GM03348 (cell line): ENCODE results near the gene SHROOM3.
"Not testable (repeated sequence)": the region's sequence is repeated elsewhere in the genome, so short reads cannot be mapped to it uniquely, and the experiment has no call there.

Experiments used
- DNase-seq: peaks from one replicate; pipeline ENCODE4 v3.0.0; 2012; ENCODE audit warnings: low spot score

The SHROOM3 gene

GRCh38 chr4:76697129-76697803 lies 262.2 kb downstream of the SHROOM3 start:
- no peak for DNase-seq

DNA sequence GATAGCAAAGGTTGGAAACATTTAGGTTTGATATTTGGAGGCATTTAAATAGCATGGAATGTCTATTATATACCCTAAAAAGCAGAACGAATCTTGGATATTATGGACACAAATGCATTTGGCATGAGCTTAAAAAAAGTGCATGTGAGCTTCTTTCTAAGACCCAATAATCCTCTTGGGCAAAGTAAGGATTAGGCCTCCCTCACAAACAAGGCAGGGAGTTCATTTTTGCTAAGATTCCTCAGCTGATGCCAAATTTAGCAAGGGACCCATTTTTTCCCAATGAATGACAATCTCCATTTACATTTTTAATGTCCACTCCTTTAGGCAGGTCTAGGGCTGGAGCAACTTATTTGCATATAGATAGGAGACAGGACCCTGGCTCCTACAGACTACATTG lies 263.1 kb downstream of the SHROOM3 start:
- no peak for DNase-seq

DNA sequence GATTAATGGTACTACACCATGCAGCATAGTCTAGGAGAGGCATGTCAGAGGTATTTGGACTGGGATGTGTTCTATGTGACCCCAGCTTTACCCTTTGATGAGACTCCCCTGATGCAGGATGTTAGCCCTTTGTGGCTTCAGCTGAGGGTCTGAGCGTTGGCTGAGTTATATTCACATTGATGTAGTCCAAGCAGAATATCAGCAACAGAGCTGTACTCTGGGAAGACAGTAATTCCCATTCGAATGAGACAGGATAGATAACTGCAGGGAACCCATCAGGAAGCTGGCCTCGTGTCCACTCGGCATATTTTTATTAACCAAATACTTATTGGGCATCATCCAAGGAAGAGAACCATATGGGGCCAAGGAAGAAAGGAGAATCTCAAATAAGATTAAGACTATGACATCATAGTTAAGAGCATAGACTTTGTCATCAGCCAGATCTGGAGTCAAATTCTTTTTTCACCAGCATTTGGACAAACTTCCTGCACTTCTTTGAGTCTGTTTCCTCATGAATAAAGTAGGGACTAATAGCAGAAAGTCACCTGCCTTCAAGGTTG lies 264.8 kb downstream of the SHROOM3 start:
- DNase-seq = no peak

DNA sequence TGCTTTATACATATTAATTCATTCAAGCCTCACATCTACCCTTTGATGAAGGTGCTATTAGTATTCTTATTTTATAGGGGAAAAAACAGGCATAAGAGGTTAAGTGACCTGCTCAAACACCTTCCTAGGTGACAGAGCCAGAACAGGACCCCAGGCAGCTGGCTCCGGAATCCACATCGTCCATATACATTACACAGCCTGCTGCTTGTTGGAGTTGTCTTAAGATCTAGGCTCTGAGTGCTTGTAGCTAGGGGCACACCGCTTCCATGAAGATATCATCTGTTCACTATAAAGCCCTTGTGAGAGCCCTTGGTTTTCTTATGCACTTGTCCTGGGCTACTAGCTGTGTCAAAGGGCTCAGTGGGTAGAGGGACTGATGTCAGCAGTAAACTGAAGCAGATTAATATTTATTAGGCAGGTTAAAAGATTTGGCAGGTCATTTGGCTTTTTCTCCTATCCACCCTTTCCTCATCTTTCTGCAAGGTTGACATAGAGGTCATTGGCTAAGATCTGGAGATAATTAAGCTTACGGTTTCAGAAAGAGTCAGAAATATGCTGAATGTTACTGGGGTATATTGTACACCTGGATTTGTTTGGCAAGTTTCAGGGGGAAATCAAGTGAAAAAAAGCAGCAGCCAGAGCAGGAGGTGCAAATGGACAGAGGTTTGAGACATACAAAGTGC lies 267.6 kb downstream of the SHROOM3 start:
- no peak for DNase-seq

GRCh38 chr4:76703123-76703490 lies 268.1 kb downstream of the SHROOM3 start:
- DNase-seq = no peak

- DNase-seq = peak; percentile 7
Observed at GRCh38 chr4:76703676-76704075, 268.6 kb downstream of the SHROOM3 start.

GRCh38 chr4:76704133-76704881 lies 269.3 kb downstream of the SHROOM3 start:
- no peak for DNase-seq

DNA sequence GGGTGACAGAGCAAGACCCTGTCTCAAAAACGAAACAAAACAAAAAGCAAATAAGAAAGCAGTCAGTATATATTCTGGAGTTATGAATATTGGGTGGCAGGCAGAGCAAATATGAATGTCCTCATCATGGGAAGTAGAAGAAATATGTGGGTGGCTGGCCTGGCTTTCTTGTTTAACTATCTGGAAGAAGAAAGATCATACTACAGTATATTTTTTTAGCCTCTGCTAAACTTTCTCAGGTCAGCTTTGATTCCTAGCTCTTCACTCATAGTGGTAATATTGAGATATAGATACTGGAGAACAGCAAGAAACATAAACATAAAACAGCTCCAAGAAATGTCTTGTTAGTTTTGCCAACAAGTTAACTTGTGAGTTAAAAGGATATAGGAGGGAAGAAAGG lies 270.4 kb downstream of the SHROOM3 start:
- no peak for DNase-seq

- DNase-seq = no peak
Observed at GRCh38 chr4:76706581-76706980, 271.6 kb downstream of the SHROOM3 start.

GRCh38 chr4:76708971-76709771 lies 274.1 kb downstream of the SHROOM3 start:
- DNase-seq = peak; percentile 28

GRCh38 chr4:76709772-76710090 lies 274.7 kb downstream of the SHROOM3 start:
- DNase-seq = no peak

GRCh38 chr4:76712564-76712963 lies 277.5 kb downstream of the SHROOM3 start:
- no peak for DNase-seq

DNA sequence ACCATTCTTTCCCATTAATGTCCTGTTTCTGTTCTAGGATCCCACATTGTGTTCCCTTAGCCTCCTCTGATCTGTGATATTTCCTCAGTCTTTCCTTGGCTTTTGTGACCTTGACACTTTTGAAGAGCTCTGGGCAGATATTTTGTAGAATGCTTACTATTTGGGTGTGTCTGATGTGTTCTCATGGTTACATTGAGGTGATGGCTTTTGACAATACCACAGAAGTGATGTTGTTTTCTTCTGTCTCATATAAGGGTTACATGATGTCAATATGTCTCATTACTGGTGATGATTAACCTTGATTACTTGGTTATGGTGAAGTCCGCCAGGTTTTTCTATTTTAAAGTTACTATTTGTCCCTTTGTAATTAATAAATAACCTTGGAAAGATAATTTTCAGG lies 279.2 kb downstream of the SHROOM3 start:
- DNase-seq = no peak

GRCh38 chr4:76716020-76716419 lies 281.0 kb downstream of the SHROOM3 start:
- DNase-seq = no peak

DNA sequence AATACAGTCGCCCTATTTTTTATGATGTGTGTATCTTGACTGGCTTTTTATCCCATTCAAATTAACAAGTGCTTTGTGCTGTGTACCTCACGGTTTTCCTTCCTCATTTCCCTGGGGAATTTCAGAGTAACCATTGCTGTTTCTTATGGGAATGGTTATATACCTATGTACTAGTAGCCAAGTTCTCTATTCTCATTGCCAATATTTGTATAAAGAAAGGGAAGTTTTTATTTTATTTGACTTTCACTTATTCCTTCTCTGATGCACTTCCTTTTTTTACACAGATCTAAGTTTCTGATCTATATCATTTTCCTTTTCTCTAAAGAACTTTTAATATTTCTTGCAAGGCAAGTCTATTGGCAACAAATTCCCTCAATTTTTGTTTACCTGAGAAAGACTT lies 281.6 kb downstream of the SHROOM3 start:
- DNase-seq = no peak

- DNase-seq = no peak
Observed at GRCh38 chr4:76717431-76717830, 282.4 kb downstream of the SHROOM3 start.

GRCh38 chr4:76718021-76718420 lies 283.0 kb downstream of the SHROOM3 start:
- DNase-seq = no peak

DNA sequence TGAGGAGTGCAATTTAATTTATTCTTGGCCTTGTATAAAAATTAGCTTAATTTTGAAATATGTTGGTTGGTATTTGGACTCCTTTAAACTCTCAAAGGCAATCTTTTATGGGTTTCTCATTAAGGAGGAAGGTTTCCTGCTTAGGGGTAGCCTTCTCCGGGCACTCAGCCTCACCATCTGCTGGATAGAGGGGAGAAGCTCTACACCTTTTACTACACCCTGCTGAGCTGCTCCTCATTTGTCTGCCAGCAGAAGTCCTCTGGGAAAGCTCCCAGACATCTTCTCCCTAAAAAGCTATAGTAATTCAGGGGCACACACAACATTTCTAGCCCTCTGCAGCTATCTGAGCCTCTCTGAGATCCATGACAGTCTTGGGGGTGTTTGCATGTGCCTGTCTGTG lies 283.8 kb downstream of the SHROOM3 start:
- no peak for DNase-seq

- no peak for DNase-seq
Observed at GRCh38 chr4:76720121-76720520, 285.1 kb downstream of the SHROOM3 start.

- DNase-seq = not testable (repeated sequence)
Observed at GRCh38 chr4:76722146-76722545, 287.1 kb downstream of the SHROOM3 start.

GRCh38 chr4:76722838-76723237 lies 287.8 kb downstream of the SHROOM3 start:
- DNase-seq = no peak

GRCh38 chr4:76723373-76723772 lies 288.3 kb downstream of the SHROOM3 start:
- no peak for DNase-seq
